ENCODE results near the gene PNLIP.

The PNLIP gene

GRCh38 chr10:116557305-116557880 lies 11.7 kb downstream of the PNLIP start:
- in situ Hi-C loops (cut with MboI; ENCODE audit: low pct_unique_long_range_greater_than_20kb, low sequenced_read_pairs, unreplicated experiment), result no loop called here

GRCh38 chr10:116565534-116565933 lies 19.8 kb downstream of the PNLIP start:
- in situ Hi-C loops (cut with MboI; ENCODE audit: low pct_unique_long_range_greater_than_20kb, low sequenced_read_pairs, unreplicated experiment), result no loop called here
- DNase-seq (ENCODE audit: low spot score), result no peak
- TF ChIP-seq CTCF (IDR thresholded peaks at IDR 0.05; ENCODE audit: extremely low read depth, insufficient read depth, missing control alignments), result no peak

More at GRCh38 chr10:116557305-116557880, 11.7 kb downstream of the PNLIP start:
- no peak for DNase-seq (ENCODE audit: low spot score)
- TF ChIP-seq CTCF (IDR thresholded peaks at IDR 0.05; ENCODE audit: extremely low read depth, insufficient read depth, missing control alignments), result no peak

DNA sequence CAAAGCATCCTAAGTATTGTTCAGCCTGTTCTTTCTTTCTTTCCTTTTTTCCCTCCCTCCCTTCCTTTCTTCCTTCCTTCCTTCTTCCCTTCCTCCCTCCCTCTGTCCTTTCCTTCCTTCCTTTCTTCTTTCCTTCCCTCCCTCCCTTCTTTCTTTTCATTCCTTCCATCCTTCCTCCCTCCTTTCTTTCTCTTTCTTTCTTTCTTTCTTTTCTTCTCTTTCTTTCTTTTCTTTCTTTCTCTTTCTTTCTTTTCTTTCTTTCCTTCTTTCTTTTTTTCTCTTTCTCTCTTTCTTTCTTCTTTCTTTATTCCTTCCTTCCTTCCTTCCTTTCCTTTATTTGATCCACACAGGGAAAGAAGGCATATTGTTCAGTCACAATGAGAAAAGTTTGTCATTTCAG lies 21.2 kb downstream of the PNLIP start:
- in situ Hi-C loops (cut with MboI; ENCODE audit: low pct_unique_long_range_greater_than_20kb, low sequenced_read_pairs, unreplicated experiment), result no loop called here
- TF ChIP-seq CTCF (IDR thresholded peaks at IDR 0.05; ENCODE audit: extremely low read depth, insufficient read depth, missing control alignments), result no peak
- no peak for DNase-seq (ENCODE audit: low spot score)

GRCh38 chr10:116567335-116567734 lies 21.6 kb downstream of the PNLIP start:
- TF ChIP-seq CTCF (IDR thresholded peaks at IDR 0.05; ENCODE audit: extremely low read depth, insufficient read depth, missing control alignments), result no peak
- DNase-seq (ENCODE audit: low spot score), result no peak
- in situ Hi-C loops (cut with MboI; ENCODE audit: low pct_unique_long_range_greater_than_20kb, low sequenced_read_pairs, unreplicated experiment), result no loop called here

GRCh38 chr10:116574797-116575196 lies 29.1 kb downstream of the PNLIP start:
- DNase-seq (ENCODE audit: low spot score), result no peak
- in situ Hi-C loops (cut with MboI; ENCODE audit: low pct_unique_long_range_greater_than_20kb, low sequenced_read_pairs, unreplicated experiment), result no loop called here
- TF ChIP-seq CTCF (IDR thresholded peaks at IDR 0.05; ENCODE audit: extremely low read depth, insufficient read depth, missing control alignments), result no peak

DNA sequence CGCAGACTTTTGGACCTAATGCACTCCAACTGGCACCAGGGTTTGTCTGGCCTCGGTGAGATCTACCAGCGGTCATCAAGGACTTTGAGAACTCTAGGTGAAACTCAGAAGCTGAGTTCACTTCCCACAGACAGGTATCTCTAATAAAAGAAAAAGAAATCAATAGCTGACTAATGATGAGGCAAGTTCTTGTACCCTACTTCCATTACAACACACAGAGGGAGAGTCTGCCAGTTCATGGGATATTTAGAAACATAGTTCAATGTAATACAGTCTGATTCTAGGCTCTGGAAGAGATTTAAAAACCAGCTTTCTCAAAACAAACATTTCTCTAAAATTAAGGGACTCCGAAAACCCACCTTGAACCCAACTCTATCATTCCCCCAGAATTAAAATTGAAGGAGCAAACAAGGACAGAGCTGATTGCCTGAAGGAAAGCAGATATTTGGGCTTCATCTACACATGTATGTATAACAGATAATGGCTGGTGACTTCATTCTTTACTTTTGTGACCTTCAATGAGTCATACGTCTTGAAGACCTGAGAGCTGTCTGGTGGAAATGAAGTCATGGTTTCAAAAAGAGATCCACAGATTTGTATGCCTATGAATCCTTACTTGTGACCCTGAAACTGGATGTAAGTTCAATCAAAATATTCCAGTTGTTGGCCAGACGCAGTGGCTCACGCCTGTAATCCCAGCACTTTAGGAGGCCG lies 42.3 kb downstream of the PNLIP start:
- in situ Hi-C loops (cut with MboI; ENCODE audit: low pct_unique_long_range_greater_than_20kb, low sequenced_read_pairs, unreplicated experiment), result no loop called here

More for the DNA sequence above, 42.3 kb downstream of the PNLIP start:
- no peak for TF ChIP-seq CTCF (IDR thresholded peaks at IDR 0.05; ENCODE audit: extremely low read depth, insufficient read depth, missing control alignments)
- DNase-seq (ENCODE audit: low spot score), result no peak

All from GM13977 (cell line).